ENCODE measurements around the gene TRAPPC3. TPM values are rescaled to one million over a fixed set of nuclear protein-coding genes. Genes with fewer than 3 reads are reported as not detected.

TRAPPC3 gene
- total RNA-seq, 1 donor from 2014 or later = 50.7 TPM

- H3K27me3 Mint-ChIP-seq (ENCODE audit: unreplicated experiment) = peaks cover 7% of the 10 kb centered on the region
- no peak overlapping the region for H3K27ac Mint-ChIP-seq (ENCODE audit: unreplicated experiment)
- peak overlapping the region; percentile 47 for H3K4me3 Mint-ChIP-seq (ENCODE audit: unreplicated experiment)
- H3K9me3 Mint-ChIP-seq (ENCODE audit: unreplicated experiment) = no peaks in the 10 kb centered on the region
- no peak for DNase-seq (ENCODE audit: low spot score)
- H3K4me1 Mint-ChIP-seq (ENCODE audit: unreplicated experiment) = peaks cover 23% of the 10 kb centered on the region
- no peak for TF ChIP-seq CTCF (IDR thresholded peaks at IDR 0.05; ENCODE audit: unreplicated experiment)
- peaks cover 53% of the 10 kb centered on the region for H3K36me3 Mint-ChIP-seq (ENCODE audit: low read depth, unreplicated experiment)
These were observed 22.9 kb upstream of the TRAPPC3 start for GRCh38 chr1:36172017-36172747.

GRCh38 chr1:36170643-36171412 lies 21.5 kb upstream of the TRAPPC3 start:
- Mint-ChIP-seq H3K4me3 (ENCODE audit: unreplicated experiment) (peak overlapping the region; percentile 74), H3K4me1 (ENCODE audit: unreplicated experiment) (peaks cover 28% of the 10 kb centered on the region), H3K27ac (ENCODE audit: unreplicated experiment) (peak overlapping the region; percentile 36), H3K9me3 (ENCODE audit: unreplicated experiment) (no peaks in the 10 kb centered on the region), H3K27me3 (ENCODE audit: unreplicated experiment) (peaks cover 7% of the 10 kb centered on the region), H3K36me3 (ENCODE audit: low read depth, unreplicated experiment) (peaks cover 58% of the 10 kb centered on the region)
- no peak for TF ChIP-seq CTCF (IDR thresholded peaks at IDR 0.05; ENCODE audit: unreplicated experiment)
- DNase-seq (ENCODE audit: low spot score) = no peak

GRCh38 chr1:36168514-36168913 lies 19.2 kb upstream of the TRAPPC3 start:
- H3K27me3 Mint-ChIP-seq (ENCODE audit: unreplicated experiment) = peaks cover 5% of the 10 kb centered on the region
- H3K9me3 Mint-ChIP-seq (ENCODE audit: unreplicated experiment) = no peaks in the 10 kb centered on the region
- TF ChIP-seq CTCF (IDR thresholded peaks at IDR 0.05; ENCODE audit: unreplicated experiment) = no peak
- H3K27ac Mint-ChIP-seq (ENCODE audit: unreplicated experiment) = peak overlapping the region; percentile 20
- no peak for DNase-seq (ENCODE audit: low spot score)
- H3K4me3 Mint-ChIP-seq (ENCODE audit: unreplicated experiment) = no peak overlapping the region
- peaks cover 16% of the 10 kb centered on the region for H3K4me1 Mint-ChIP-seq (ENCODE audit: unreplicated experiment)
- peaks cover 51% of the 10 kb centered on the region for H3K36me3 Mint-ChIP-seq (ENCODE audit: low read depth, unreplicated experiment)

GRCh38 chr1:36166938-36167905 lies 17.9 kb upstream of the TRAPPC3 start:
- Mint-ChIP-seq H3K36me3 (ENCODE audit: low read depth, unreplicated experiment) (peaks cover 49% of the 10 kb centered on the region), H3K27ac (ENCODE audit: unreplicated experiment) (peak overlapping the region; percentile 51), H3K9me3 (ENCODE audit: unreplicated experiment) (no peaks in the 10 kb centered on the region), H3K27me3 (ENCODE audit: unreplicated experiment) (peaks cover 5% of the 10 kb centered on the region), H3K4me3 (ENCODE audit: unreplicated experiment) (peak overlapping the region; percentile 24), H3K4me1 (ENCODE audit: unreplicated experiment) (peaks cover 20% of the 10 kb centered on the region)
- no peak for DNase-seq (ENCODE audit: low spot score)
- no peak for TF ChIP-seq CTCF (IDR thresholded peaks at IDR 0.05; ENCODE audit: unreplicated experiment)
